22Rv1 (cell line): Measurements from ENCODE around the gene PPP2R3A.
"Not testable (repeated sequence)": the region's sequence is repeated elsewhere in the genome, so short reads cannot be mapped to it uniquely, and the experiment has no call there.

Experiments
- H3K27ac ChIP-seq: fragments of 450-650 bp; 2 replicates; pipeline ENCODE4 v1.5.1; 2017
- ZFX ChIP-seq: fragments of 450-650 bp; IDR thresholded peaks from 2 replicates; pipeline ENCODE4 v1.6.1; 2017; ENCODE audit warnings: antibody characterized with exemption, borderline replicate concordance
- TF ChIP-seq, protein P1 (sequence below): fragments of 450-650 bp; IDR thresholded peaks from 2 replicates; pipeline ENCODE4 v1.5.1; 2017; ENCODE audit warnings: mild to moderate bottlenecking

Gene PPP2R3A

DNA sequence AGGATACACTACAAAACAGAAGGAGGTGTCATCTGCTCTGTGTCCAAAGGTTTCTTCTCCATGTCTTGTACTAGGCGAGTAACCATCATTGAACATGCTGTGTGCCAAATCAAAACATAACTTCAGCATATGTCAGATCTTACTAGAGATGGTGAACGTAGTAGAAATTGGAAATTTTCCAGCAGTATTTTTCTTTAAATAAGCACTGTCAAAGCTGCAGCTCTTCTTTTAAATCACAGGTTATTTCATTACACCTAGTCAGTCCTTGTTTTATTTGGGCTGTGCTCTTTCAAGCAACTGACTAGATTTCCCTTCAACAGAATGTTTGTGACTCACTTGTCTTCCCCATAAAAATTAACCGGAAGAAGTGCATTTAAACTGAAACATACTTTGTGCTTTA is 184.1 kb downstream of the PPP2R3A start:
- no peak overlapping the region for H3K27ac ChIP-seq

DNA sequence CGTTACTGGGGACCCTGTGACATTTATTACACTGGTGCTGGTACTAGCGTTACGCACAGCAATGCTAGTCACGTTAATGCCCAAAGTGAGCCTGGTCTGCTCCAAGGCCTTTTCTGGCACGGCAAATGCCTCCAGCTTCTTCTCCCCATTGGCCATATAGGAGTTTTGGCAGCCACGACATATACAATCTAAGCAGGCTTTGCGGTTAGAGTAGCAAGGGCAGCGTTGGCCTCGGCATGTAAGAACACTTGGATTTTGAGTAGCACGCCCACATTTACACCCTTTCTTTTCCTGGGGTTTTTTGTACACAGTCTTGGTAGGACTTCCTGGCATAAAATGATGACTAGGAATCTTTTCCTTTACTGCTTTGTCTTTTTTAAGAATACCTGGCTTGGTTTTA is 185.7 kb downstream of the PPP2R3A start:
- H3K27ac ChIP-seq = no peak overlapping the region
- TF ChIP-seq ZFX = no peak
- TF ChIP-seq, protein P1, sequence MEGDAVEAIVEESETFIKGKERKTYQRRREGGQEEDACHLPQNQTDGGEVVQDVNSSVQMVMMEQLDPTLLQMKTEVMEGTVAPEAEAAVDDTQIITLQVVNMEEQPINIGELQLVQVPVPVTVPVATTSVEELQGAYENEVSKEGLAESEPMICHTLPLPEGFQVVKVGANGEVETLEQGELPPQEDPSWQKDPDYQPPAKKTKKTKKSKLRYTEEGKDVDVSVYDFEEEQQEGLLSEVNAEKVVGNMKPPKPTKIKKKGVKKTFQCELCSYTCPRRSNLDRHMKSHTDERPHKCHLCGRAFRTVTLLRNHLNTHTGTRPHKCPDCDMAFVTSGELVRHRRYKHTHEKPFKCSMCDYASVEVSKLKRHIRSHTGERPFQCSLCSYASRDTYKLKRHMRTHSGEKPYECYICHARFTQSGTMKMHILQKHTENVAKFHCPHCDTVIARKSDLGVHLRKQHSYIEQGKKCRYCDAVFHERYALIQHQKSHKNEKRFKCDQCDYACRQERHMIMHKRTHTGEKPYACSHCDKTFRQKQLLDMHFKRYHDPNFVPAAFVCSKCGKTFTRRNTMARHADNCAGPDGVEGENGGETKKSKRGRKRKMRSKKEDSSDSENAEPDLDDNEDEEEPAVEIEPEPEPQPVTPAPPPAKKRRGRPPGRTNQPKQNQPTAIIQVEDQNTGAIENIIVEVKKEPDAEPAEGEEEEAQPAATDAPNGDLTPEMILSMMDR = no peak

More for the DNA sequence above, 184.1 kb downstream of the PPP2R3A start:
- no peak for TF ChIP-seq ZFX
- TF ChIP-seq, protein P1 = no peak

DNA sequence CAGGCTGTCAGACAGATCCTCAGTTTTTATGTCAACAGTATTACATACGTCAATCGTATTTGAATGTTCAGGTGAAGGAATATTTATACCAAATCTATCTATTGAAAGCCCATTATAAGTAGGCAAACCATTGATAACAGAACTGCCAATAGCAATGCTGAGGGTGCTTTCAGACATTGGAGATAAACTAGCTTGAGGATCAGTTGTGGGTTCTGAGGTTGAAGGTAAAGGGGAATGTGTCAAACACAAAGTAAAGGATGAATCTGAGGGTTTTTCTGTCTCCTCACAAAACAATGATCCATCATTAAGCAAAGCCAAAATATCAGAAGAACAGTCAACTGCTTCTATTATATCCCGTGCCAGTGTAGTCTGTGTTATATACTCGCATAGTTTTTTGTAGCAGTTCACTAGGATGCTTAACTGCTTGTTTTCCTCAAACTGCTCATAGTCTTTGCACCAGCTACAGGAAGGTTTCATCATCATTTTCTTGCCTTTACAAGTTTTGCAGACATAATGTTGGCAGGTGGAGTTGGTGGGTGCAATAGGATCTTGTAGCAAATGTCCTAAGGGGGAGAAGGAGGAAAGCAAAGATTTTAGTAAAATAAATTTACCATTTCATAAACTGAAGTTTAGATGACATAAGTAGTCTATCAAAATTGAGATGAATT is 186.8 kb downstream of the PPP2R3A start:
- TF ChIP-seq ZFX = no peak
- TF ChIP-seq, protein P1 = no peak
- H3K27ac ChIP-seq = no peak overlapping the region

DNA sequence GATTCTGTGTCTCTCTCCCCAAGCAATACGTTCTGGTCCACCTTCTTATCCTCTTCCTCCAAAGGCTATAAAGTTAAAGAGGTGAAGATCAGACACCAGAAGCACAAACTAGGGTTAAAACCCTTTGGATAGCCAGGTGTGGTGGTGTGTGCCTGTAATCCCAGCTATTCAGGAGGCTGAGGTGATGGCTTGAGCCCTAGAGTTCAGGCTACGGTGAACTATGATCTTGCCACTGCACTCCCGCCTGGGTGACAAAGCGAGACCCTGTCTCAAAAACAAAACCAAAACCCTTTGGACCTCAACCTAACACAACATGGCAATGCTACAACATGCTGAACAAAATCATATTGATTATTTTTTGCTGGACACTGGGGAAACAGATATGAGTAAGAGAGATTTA is 187.4 kb downstream of the PPP2R3A start:
- no peak overlapping the region for H3K27ac ChIP-seq
- no peak for TF ChIP-seq ZFX
- TF ChIP-seq, protein P1 = no peak

DNA sequence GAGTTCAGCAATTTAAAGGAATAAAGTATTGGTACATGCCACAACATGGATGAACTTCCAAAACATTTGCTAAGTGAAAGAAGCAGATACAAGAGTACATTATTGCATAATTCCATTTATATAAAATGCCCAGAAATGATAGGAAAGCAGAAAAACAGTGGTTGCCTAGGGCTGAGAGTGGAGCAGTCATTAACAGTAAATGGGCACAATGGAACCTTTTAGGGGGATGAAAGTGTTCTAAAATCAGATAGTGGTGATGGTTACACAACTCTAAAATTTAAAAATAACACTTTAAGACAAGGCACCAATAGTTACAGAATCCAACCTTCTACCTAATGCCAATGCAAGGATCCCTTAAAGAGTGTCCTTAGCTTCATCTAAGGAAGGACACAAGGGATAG is 196.0 kb downstream of the PPP2R3A start:
- H3K27ac ChIP-seq = no peak overlapping the region
- TF ChIP-seq, protein P1 = no peak
- no peak for TF ChIP-seq ZFX

DNA sequence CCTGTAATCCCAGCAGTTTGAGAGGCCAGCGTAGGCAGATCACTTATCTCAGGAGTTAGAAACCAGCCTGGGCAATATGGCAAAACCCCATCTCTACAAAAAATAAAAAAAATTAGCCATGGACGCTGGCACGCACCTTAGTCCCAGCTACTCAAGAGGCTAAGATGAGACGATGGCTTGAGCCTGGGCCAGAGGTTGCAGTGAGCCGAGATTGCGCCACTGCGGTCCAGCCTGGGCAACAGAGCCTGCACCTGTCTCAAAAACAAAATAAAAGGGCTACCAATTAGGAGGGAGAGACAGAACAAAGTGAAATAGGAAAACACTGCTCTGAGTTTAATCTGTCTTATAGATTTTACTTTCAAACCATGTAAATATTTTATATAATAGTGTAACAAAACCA is 196.8 kb downstream of the PPP2R3A start:
- TF ChIP-seq, protein P1 = no peak
- no peak for TF ChIP-seq ZFX
- no peak overlapping the region for H3K27ac ChIP-seq

DNA sequence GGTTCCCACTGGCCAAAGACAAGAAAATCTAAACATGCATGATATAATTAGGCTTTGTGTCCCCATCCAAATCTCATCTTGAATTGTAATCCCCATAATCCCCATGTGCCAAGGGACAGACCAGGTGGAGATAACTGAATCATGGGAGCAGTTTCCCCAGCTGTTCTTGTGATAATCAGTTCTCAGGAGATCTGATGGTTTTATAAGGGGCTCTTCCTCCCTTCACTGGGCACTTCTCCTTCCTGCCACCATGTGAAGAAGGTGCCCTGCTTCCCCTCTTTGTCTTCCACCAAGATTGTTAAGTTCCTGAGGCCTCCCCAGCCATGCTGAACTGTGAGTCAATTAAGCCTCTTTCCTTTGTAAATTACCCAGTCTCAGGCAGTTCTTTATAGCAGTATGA is 198.1 kb downstream of the PPP2R3A start:
- H3K27ac ChIP-seq = not testable (repeated sequence)

DNA sequence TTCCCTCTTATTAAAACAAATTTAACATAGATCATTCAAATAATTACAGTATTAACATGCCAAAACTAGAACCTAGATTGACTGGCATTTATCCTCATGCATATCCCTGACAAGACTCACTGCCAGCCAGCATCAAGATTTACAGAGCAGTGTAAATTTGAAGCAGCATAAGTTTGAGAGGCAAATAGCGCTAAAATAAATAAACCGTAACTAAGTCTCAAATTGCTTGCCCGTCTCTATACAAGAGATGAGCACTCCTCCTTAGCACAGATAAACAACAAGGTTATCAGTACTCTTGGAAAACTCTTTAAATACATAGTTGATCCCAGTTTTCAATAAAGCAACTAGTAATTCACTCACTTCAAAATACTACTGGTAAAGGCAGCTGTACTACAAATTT is 201.0 kb downstream of the PPP2R3A start:
- TF ChIP-seq, protein P1 = no peak
- TF ChIP-seq ZFX = no peak

DNA sequence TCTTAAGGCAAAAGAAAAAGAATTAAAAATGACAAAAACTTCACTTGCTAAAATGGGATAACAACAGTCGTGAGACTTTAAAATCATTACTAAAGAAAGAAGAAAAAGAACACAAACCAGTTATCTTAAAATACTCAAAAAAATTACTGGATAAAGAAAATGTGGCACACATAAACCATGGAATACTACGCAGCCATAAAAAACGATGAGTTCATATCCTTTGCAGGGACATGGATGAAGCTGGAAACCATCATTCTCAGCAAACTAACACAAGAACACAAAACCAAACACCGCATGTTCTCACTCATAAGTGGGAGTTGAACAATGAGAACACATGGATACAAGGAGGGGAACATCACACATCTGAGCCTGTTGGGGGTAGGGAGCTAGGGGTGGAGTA is 202.7 kb downstream of the PPP2R3A start:
- H3K27ac ChIP-seq = not testable (repeated sequence)

More for the DNA sequence above, 201.0 kb downstream of the PPP2R3A start:
- no peak overlapping the region for H3K27ac ChIP-seq
